Gastrocnemius medialis (tissue), 4 donors: ENCODE results near the gene SPATA12.

Source experiments
- CTCF ChIP-seq, 5 experiments: fragments of 450-650 bp in 3 of 5; fragments of 200-600 bp in 2 of 5; sonication (generic) in 2 of 5; IDR thresholded peaks in 4 of 5; conservative IDR thresholded peaks in 1 of 5; 1 replicate in 4 of 5; 2 replicates in 1 of 5; pipeline ENCODE4 v1.5.1; 2016 to 2019; ENCODE audit warnings: antibody characterized with exemption in 5 of 5, mild to moderate bottlenecking in 3 of 5, moderate library complexity in 3 of 5
- POLR2A ChIP-seq, 2 donors: fragments of 450-650 bp; IDR thresholded peaks; one replicate each; pipeline ENCODE4 v1.6.1; 2017; ENCODE audit warnings: antibody characterized with exemption in 2 of 2, mild to moderate bottlenecking in 2 of 2, moderate library complexity in 2 of 2

DNA sequence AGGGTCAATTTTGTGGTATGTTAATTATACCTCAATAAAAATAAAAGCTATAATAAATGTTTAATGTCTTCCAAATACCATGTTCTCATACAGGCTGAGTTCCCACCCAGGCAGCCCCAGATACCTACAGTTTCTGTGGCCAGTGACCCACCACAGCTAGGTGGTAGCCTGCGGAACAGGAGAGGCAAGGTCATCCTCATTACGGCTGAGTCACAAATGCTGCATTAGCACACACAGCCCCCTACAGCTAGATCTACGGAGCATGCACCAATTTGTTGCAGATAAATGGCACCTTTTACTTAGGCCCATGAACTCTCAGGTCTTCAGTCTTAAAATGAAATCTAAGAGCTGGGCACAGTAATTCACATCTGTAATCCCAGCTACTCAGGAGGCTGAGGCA, 5.1 kb downstream of the SPATA12 start:
- TF ChIP-seq CTCF (IDR thresholded peaks at IDR 0.05 in 4 of 5, conservative IDR thresholded peaks at IDR 0.05 in 1 of 5) (no peak), POLR2A (IDR thresholded peaks at IDR 0.05) (no peak)
